Activated B cell treated with CpG ODN at 0.5 μM for 24 hours (primary cell): Measurements from ENCODE around the gene KNSTRN. TPM values are rescaled to one million over a fixed set of nuclear protein-coding genes. Genes with fewer than 3 reads are reported as not detected.

Experiments
- ATAC-seq: fragments of 200-7000 bp; cut with Tn5 transposase; one replicate; pipeline ENCODE4 v1.10.0; 2021; ENCODE audit warnings: low read depth, mild to moderate bottlenecking, moderate library complexity
- CTCF ChIA-PET: fragments of 350-600 bp; sonication (Branson Sonifier 250); formaldehyde crosslinking; loops from one replicate; lab custom pipeline; 2021; ENCODE audit warnings: antibody characterized with exemption; lab: Charles Lee
- POLR2A ChIA-PET: fragments of 350-600 bp; sonication (Branson Sonifier 250); formaldehyde crosslinking; loops from one replicate; lab custom pipeline; 2021; ENCODE audit warnings: antibody characterized with exemption; lab: Charles Lee
- DNase-seq: peaks from one replicate; pipeline ENCODE4 v3.0.0; 2022
- H3K27ac Mint-ChIP-seq: one replicate; pipeline ENCODE4 v1.8.0; 2020; ENCODE audit warnings: mixed read lengths
- H3K27me3 Mint-ChIP-seq: one replicate; pipeline ENCODE4 v1.8.0; 2021; ENCODE audit warnings: mixed read lengths
- H3K36me3 Mint-ChIP-seq: one replicate; pipeline ENCODE4 v1.8.0; 2021; ENCODE audit warnings: low read depth, mixed read lengths
- H3K4me1 Mint-ChIP-seq: one replicate; pipeline ENCODE4 v1.8.0; 2021; ENCODE audit warnings: mixed read lengths
- H3K4me3 Mint-ChIP-seq: one replicate; pipeline ENCODE4 v1.8.0; 2020; ENCODE audit warnings: mild to moderate bottlenecking, mixed read lengths
- H3K9me3 Mint-ChIP-seq: one replicate; pipeline ENCODE4 v1.8.0; 2020; ENCODE audit warnings: mixed read lengths
- intact Hi-C: fragments of 100-400 bp; cut with micrococcal nuclease; formaldehyde crosslinking; loops from one replicate; pipeline ENCODE4 v1.15.1; 2024
- total RNA-seq: library from RNA; stranded (reverse); gene quantifications from 2 replicates; pipeline ENCODE4 v1.2.3, GENCODE V29; 2022
- TF ChIP-seq, protein P1 (sequence below): fragments of 200-600 bp; IDR thresholded peaks from one replicate; pipeline ENCODE4 v1.8.0; 2022; ENCODE audit warnings: antibody characterized with exemption, mild to moderate bottlenecking

KNSTRN gene
- total RNA-seq, 1 donor from 2014 or later = 11.5 TPM

DNA sequence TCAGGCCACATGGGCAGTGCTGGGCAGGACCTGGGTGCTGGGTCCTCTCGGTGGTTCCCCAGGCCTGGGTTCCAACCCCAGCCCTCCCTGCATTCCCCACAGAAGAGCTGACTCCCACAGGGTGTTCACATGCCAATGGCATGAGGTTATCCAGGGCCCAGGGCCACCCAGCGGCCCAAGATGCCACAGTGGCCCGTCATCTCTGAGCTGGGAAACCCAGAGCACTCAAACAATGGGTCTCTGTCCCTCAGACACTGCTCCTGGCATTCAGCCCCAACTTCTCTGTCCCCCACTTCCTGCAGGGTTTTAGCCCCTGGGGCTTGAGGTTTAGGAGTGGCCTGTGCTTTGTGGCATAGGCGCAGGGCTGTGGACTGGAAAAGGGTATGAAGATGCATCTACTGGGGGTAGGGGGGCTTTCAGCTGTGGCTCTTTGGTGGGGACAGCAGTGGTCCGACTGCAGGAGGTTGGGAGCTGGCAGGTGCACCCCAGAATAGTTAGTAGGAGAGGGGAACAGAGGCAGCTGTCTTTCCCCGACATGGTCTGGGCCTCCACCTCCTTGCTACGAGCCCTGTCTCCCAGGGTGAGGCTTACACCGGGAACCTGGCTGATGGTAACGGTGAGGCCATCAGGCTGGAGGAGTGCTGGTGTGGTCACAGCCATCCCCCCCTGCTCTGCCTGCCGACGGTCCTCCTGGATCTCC lies 43.5 kb upstream of the KNSTRN start:
- no peak overlapping the region for H3K27ac Mint-ChIP-seq

DNA sequence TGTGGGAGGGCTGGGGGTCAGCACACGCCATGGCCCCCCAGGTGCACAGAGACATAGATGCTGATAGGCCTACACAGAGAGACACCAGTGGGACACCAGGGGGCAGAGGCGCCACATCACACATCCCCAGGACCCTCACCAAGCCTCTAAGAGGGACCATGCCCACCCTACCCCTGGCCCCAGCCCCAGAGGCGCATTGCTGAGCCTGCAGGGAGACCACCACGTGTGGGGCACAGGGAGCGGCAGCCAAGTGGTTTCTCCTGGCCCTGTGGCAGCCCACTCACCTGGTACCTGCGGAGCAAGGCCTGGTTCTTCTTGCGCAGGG lies 42.9 kb upstream of the KNSTRN start:
- Mint-ChIP-seq H3K36me3 (no peaks in the 10 kb centered on the region), H3K9me3 (no peaks in the 10 kb centered on the region), H3K27ac (no peak overlapping the region), H3K4me1 (peaks cover 13% of the 10 kb centered on the region), H3K27me3 (no peaks in the 10 kb centered on the region), H3K4me3 (no peak overlapping the region)
- ChIA-PET CTCF (interaction anchor here (0.6 to 13.8 kb wide), 7 partner anchors 13 to 122 kb away, joined by 3 to 310 read pairs (median 41); partner anchors contain the start of genes INAFM2 and PLCB2), POLR2A (no interaction called here)
- DNase-seq (no peak), ATAC-seq (no peak)
- intact Hi-C loops = loop anchor here (5.0 kb wide), 1 partner anchor 652 kb away; no protein-coding TSS in a partner anchor
- TF ChIP-seq, protein P1, sequence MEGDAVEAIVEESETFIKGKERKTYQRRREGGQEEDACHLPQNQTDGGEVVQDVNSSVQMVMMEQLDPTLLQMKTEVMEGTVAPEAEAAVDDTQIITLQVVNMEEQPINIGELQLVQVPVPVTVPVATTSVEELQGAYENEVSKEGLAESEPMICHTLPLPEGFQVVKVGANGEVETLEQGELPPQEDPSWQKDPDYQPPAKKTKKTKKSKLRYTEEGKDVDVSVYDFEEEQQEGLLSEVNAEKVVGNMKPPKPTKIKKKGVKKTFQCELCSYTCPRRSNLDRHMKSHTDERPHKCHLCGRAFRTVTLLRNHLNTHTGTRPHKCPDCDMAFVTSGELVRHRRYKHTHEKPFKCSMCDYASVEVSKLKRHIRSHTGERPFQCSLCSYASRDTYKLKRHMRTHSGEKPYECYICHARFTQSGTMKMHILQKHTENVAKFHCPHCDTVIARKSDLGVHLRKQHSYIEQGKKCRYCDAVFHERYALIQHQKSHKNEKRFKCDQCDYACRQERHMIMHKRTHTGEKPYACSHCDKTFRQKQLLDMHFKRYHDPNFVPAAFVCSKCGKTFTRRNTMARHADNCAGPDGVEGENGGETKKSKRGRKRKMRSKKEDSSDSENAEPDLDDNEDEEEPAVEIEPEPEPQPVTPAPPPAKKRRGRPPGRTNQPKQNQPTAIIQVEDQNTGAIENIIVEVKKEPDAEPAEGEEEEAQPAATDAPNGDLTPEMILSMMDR = no peak

More for the DNA sequence above, 43.5 kb upstream of the KNSTRN start:
- Mint-ChIP-seq H3K4me1 (peaks cover 18% of the 10 kb centered on the region), H3K9me3 (no peaks in the 10 kb centered on the region), H3K4me3 (no peak overlapping the region), H3K27me3 (no peaks in the 10 kb centered on the region), H3K36me3 (no peaks in the 10 kb centered on the region)
- DNase-seq (no peak), ATAC-seq (no peak)
- POLR2A ChIA-PET = no interaction called here
- CTCF ChIA-PET = interaction anchor here (0.6 to 13.8 kb wide), 15 partner anchors 12 to 655 kb away, joined by 3 to 310 read pairs (median 8); partner anchors contain the start of genes INAFM2 and PLCB2
- TF ChIP-seq, protein P1 = no peak
- intact Hi-C loops = loop anchor here (1.0 to 5.0 kb wide), 6 partner anchors 18 to 652 kb away; partner anchors contain the start of gene PLCB2

GRCh38 chr15:40340038-40340739 lies 42.3 kb upstream of the KNSTRN start:
- H3K4me3 Mint-ChIP-seq = no peak overlapping the region
- ChIA-PET CTCF (interaction anchor here (0.6 to 13.8 kb wide), 8 partner anchors 13 to 123 kb away, joined by 3 to 310 read pairs (median 5); partner anchors contain the start of genes INAFM2 and PLCB2), POLR2A (no interaction called here)
- no peaks in the 10 kb centered on the region for H3K27me3 Mint-ChIP-seq
- DNase-seq (no peak), ATAC-seq (no peak)
- TF ChIP-seq, protein P1 = no peak
- H3K9me3 Mint-ChIP-seq = no peaks in the 10 kb centered on the region
- intact Hi-C loops = no loop called here
- peaks cover 10% of the 10 kb centered on the region for H3K4me1 Mint-ChIP-seq
- no peak overlapping the region for H3K27ac Mint-ChIP-seq
- H3K36me3 Mint-ChIP-seq = no peaks in the 10 kb centered on the region

DNA sequence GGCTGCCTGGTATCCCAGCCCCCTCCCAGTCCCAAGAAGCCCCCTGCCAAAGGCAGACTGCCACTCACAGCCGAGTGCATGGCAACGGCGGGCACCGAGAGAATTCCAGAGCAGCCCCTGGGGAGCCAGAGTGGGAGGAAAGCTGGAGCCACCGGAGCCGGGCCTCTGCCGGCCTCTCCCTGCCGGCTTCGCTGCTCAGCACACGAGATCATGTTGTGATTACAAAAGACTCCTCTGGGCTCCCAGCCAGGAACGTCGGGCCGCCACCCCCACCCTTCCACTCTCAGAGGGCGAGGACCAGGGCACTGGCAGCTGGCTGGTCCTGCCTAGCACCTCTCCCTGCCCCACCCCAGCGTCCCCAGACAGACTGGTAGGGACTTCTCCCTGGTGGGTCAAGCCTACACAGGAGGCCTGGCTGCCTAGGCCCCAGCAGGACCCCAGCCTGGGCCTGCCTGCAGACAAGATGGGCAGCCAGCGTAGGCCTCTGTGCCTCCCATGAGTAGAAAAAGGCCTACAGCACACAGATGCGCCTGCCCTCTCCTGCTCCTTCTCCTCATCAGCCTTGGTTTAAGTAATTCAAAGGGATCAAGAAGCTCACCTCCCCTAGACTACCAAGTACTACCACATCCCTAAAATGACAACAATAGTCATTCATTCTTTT lies 41.7 kb upstream of the KNSTRN start, which contains the start of gene CCDC9B:
Gene CCDC9B (minus strand): TSS at position 200 of the 661 bp plus-strand sequence. CDS start 120 bp downstream, at position 80.
- POLR2A ChIA-PET = no interaction called here
- H3K27ac Mint-ChIP-seq = no peak within 1 kb of the TSS
- no peaks in the 10 kb centered on the region for H3K36me3 Mint-ChIP-seq
- no peaks in the 10 kb centered on the region for H3K27me3 Mint-ChIP-seq
- intact Hi-C loops = no loop called here
- no peaks in the 10 kb centered on the region for H3K9me3 Mint-ChIP-seq
- DNase-seq = no peak
- TF ChIP-seq, protein P1 = no peak
- CTCF ChIA-PET = interaction anchor here (0.8 to 13.8 kb wide), 8 partner anchors 10 to 124 kb away, joined by 3 to 310 read pairs (median 6); partner anchors contain the start of genes INAFM2, PHGR1 and PLCB2
- peaks cover 10% of the 10 kb centered on the region for H3K4me1 Mint-ChIP-seq
- ATAC-seq = no peak
- no peak within 1 kb of the TSS for H3K4me3 Mint-ChIP-seq
